ENCODE data around the gene FADS3. TPM values are rescaled to one million over a fixed set of nuclear protein-coding genes. Genes with fewer than 3 reads are reported as not detected.

FADS3 gene
- total and polyA plus RNA-seq, 9 of the 15 experiments (the other 6 are each of a cell fraction or from before 2014, with no cell fraction given) = 0.97 to 148 (median 92.7) TPM

GRCh38 chr11:61885166-61885778 lies 6.1 kb downstream of the FADS3 start (continued):
- TF ChIP-seq, protein P1, sequence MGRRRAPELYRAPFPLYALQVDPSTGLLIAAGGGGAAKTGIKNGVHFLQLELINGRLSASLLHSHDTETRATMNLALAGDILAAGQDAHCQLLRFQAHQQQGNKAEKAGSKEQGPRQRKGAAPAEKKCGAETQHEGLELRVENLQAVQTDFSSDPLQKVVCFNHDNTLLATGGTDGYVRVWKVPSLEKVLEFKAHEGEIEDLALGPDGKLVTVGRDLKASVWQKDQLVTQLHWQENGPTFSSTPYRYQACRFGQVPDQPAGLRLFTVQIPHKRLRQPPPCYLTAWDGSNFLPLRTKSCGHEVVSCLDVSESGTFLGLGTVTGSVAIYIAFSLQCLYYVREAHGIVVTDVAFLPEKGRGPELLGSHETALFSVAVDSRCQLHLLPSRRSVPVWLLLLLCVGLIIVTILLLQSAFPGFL (CRISPR knock-in tag; IDR thresholded peaks at IDR 0.05) = no peak
- TF ChIP-seq ZC3H11A (IDR thresholded peaks at IDR 0.05; ENCODE audit: low read depth, low read length) = no peak
- peak in 1 of 2 experiments; percentile 45; a peak in 2 of 4 replicates for TF ChIP-seq RAD21 (CRISPR knock-in tag; conservative IDR thresholded peaks at IDR 0.05 in 1 of 2, IDR thresholded peaks at IDR 0.05 in 1 of 2)
- no peak for TF ChIP-seq MED1 (CRISPR knock-in tag; IDR thresholded peaks at IDR 0.05; ENCODE audit: borderline replicate concordance)
- TF ChIP-seq NFYB (IDR thresholded peaks at IDR 0.05; ENCODE audit: extremely low read depth, insufficient read length) = no peak
- no peak for TF ChIP-seq MCM2 (IDR thresholded peaks at IDR 0.05; ENCODE audit: low read depth)
- no peak for TF ChIP-seq POU5F1 (IDR thresholded peaks at IDR 0.05; ENCODE audit: borderline replicate concordance, low read depth, low read length, partially characterized antibody)
- no peak for TF ChIP-seq SMC3 (conservative IDR thresholded peaks at IDR 0.05; ENCODE audit: insufficient read depth, low read depth, low read length)
- peak; percentile 59; the same call in 1 of the 2 replicates for TF ChIP-seq ZBTB33 (CRISPR knock-in tag; IDR thresholded peaks at IDR 0.05)
- TF ChIP-seq CTBP1 (IDR thresholded peaks at IDR 0.05; ENCODE audit: borderline replicate concordance) = peak; percentile 90
- no peak for TF ChIP-seq CHD1 (IDR thresholded peaks at IDR 0.05; ENCODE audit: low read length)
- peak in 1 of 2 experiments; percentile 82; a peak in 2 of 4 replicates for TF ChIP-seq RCOR1 (IDR thresholded peaks at IDR 0.05; ENCODE audit: borderline replicate concordance in 1 of 2, low read depth in 2 of 2, low read length in 2 of 2)
- TF ChIP-seq HDAC2 (IDR thresholded peaks at IDR 0.05) = no peak
- no peak for TF ChIP-seq HOXB6 (CRISPR knock-in tag; IDR thresholded peaks at IDR 0.05; ENCODE audit: borderline replicate concordance)
- TF ChIP-seq ZNF589 (CRISPR knock-in tag; IDR thresholded peaks at IDR 0.05; ENCODE audit: low read depth) = no peak
- peak; percentile 23; the same call in 1 of the 2 replicates for TF ChIP-seq DPF2 (IDR thresholded peaks at IDR 0.05)

Measured in K562 (cell line).